Transverse colon (tissue), 4 donors: Measurements from ENCODE around the gene SH3PXD2B.

ENCODE experiments used
- POLR2A ChIP-seq: fragments of 450-650 bp; IDR thresholded peaks from one replicate; pipeline ENCODE4 v1.6.1; 2016; ENCODE audit warnings: antibody characterized with exemption, mild to moderate bottlenecking, moderate library complexity
- POLR2AphosphoS5 ChIP-seq, 3 donors: sonication (generic); formaldehyde crosslinking; IDR thresholded peaks; one replicate each; pipeline ENCODE4 v1.6.1; 2016; ENCODE audit warnings: antibody characterized with exemption in 3 of 3
- TF ChIP-seq, protein P1 (sequence below), 5 experiments: fragments of 200-600 bp in 3 of 5; fragments of 450-650 bp in 2 of 5; sonication (generic) in 3 of 5; IDR thresholded peaks; 1 replicate in 2 of 5; 2 replicates in 3 of 5; pipeline ENCODE4 v1.5.1; 2016 to 2017; ENCODE audit warnings: antibody characterized with exemption in 5 of 5, inconsistent platforms in 3 of 5, mild to moderate bottlenecking in 2 of 5, moderate library complexity in 1 of 5

DNA sequence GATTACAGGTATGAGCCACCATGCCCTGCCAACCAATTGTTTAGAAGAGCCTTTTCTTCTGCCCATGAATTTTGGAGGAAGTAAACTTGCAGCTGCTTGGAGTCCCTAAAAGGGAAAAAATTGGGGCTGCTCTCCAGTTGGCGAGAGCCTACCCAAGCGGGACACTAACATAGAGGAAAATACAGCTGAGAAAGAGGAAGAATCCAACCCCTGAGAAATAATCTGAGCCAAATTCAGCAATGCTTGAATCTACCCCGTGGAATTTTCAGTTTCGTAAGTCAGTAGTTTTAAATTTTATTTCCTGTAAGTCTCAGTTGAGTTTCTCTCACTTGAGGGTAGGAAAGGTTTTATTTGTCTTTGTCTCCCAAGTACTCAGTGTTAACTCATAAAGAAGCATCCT is 140.4 kb downstream of the SH3PXD2B start:
- TF ChIP-seq POLR2AphosphoS5 (IDR thresholded peaks at IDR 0.05) (no peak), POLR2A (no peak)
- TF ChIP-seq, protein P1, sequence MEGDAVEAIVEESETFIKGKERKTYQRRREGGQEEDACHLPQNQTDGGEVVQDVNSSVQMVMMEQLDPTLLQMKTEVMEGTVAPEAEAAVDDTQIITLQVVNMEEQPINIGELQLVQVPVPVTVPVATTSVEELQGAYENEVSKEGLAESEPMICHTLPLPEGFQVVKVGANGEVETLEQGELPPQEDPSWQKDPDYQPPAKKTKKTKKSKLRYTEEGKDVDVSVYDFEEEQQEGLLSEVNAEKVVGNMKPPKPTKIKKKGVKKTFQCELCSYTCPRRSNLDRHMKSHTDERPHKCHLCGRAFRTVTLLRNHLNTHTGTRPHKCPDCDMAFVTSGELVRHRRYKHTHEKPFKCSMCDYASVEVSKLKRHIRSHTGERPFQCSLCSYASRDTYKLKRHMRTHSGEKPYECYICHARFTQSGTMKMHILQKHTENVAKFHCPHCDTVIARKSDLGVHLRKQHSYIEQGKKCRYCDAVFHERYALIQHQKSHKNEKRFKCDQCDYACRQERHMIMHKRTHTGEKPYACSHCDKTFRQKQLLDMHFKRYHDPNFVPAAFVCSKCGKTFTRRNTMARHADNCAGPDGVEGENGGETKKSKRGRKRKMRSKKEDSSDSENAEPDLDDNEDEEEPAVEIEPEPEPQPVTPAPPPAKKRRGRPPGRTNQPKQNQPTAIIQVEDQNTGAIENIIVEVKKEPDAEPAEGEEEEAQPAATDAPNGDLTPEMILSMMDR (IDR thresholded peaks at IDR 0.05) = no peak
